SJCRH30 (cell line): ENCODE measurements around the gene HMGB2. TPM values are rescaled to one million over a fixed set of nuclear protein-coding genes. Genes with fewer than 3 reads are reported as not detected.

Experiments used
- DNase-seq, 2 experiments: peaks; one replicate each; pipeline ENCODE4 v3.0.0-alpha.2; 2015 to 2020
- H3K27ac ChIP-seq: fragments of 250-450 bp; sonication (Bioruptor Pico); 2 replicates; pipeline ENCODE4 v1.5.1; 2020; ENCODE audit warnings: mild to moderate bottlenecking, moderate library complexity
- H3K27me3 ChIP-seq: fragments of 250-450 bp; sonication (Bioruptor Pico); 2 replicates; pipeline ENCODE4 v1.5.1; 2020; ENCODE audit warnings: mild to moderate bottlenecking, moderate library complexity
- H3K36me3 ChIP-seq: fragments of 250-450 bp; sonication (Bioruptor Pico); 2 replicates; pipeline ENCODE4 v1.5.1; 2020; ENCODE audit warnings: mild to moderate bottlenecking, moderate library complexity
- H3K4me1 ChIP-seq: fragments of 250-450 bp; sonication (Bioruptor Pico); 2 replicates; pipeline ENCODE4 v1.5.1; 2020; ENCODE audit warnings: mild to moderate bottlenecking, moderate library complexity
- H3K4me3 ChIP-seq: fragments of 250-450 bp; sonication (Bioruptor Pico); 2 replicates; pipeline ENCODE4 v1.5.1; 2020; ENCODE audit warnings: mild to moderate bottlenecking, moderate library complexity
- H3K9me3 ChIP-seq: fragments of 250-450 bp; sonication (Bioruptor Pico); replicated peaks from 2 replicates; pipeline ENCODE4 v1.5.1; 2020; ENCODE audit warnings: mild to moderate bottlenecking, moderate library complexity
- total RNA-seq: library from RNA; depleted of rRNA; stranded (reverse); fragments of >200 nt; shearing (Covaris generic); gene quantifications from 2 replicates; pipeline ENCODE4 v1.2.3, GENCODE V29; 2014

The HMGB2 gene
- total RNA-seq, 1 experiment from 2014 or later: 327 TPM

- H3K4me1 ChIP-seq: no peaks in the 10 kb centered on the region
- peak in 1 of 2 experiments; percentile 7 for DNase-seq
- H3K27me3 ChIP-seq: no peaks in the 10 kb centered on the region
- H3K27ac ChIP-seq: no peak overlapping the region
- no peak overlapping the region for H3K4me3 ChIP-seq
- no peaks in the 10 kb centered on the region for H3K36me3 ChIP-seq
- H3K9me3 ChIP-seq: no peaks in the 10 kb centered on the region
These were observed 26.5 kb upstream of the HMGB2 start for GRCh38 chr4:173360587-173361221.

GRCh38 chr4:173357939-173358338 lies 23.8 kb upstream of the HMGB2 start:
- no peaks in the 10 kb centered on the region for H3K36me3 ChIP-seq
- no peaks in the 10 kb centered on the region for H3K4me1 ChIP-seq
- no peak overlapping the region for H3K4me3 ChIP-seq
- H3K27ac ChIP-seq: no peak overlapping the region
- H3K27me3 ChIP-seq: no peaks in the 10 kb centered on the region
- no peak for DNase-seq
- H3K9me3 ChIP-seq: no peaks in the 10 kb centered on the region

- no peak overlapping the region for H3K4me3 ChIP-seq
- peaks cover 9% of the 10 kb centered on the region for H3K4me1 ChIP-seq
- H3K27me3 ChIP-seq: no peaks in the 10 kb centered on the region
- H3K9me3 ChIP-seq: no peaks in the 10 kb centered on the region
- DNase-seq: no peak
- no peaks in the 10 kb centered on the region for H3K36me3 ChIP-seq
- H3K27ac ChIP-seq: no peak overlapping the region
These were observed 13.3 kb upstream of the HMGB2 start for GRCh38 chr4:173347467-173347866.

GRCh38 chr4:173346074-173346473 lies 11.9 kb upstream of the HMGB2 start:
- peak overlapping the region; percentile 60 for H3K27ac ChIP-seq

GRCh38 chr4:173345648-173346047 lies 11.5 kb upstream of the HMGB2 start:
- no peaks in the 10 kb centered on the region for H3K27me3 ChIP-seq
- no peak overlapping the region for H3K4me3 ChIP-seq
- H3K36me3 ChIP-seq: no peaks in the 10 kb centered on the region
- H3K9me3 ChIP-seq: no peaks in the 10 kb centered on the region
- DNase-seq: no peak
- peaks cover 9% of the 10 kb centered on the region for H3K4me1 ChIP-seq
- 0 out of 2 replicates have a peak overlapping the region, but pooled peaks have one; percentile 12 for H3K27ac ChIP-seq

More at GRCh38 chr4:173346074-173346473, 11.9 kb upstream of the HMGB2 start:
- Histone ChIP-seq H3K4me3 (no peak overlapping the region), H3K9me3 (no peaks in the 10 kb centered on the region), H3K36me3 (no peaks in the 10 kb centered on the region), H3K4me1 (peaks cover 9% of the 10 kb centered on the region), H3K27me3 (no peaks in the 10 kb centered on the region)
- DNase-seq: peak in 1 of 2 experiments; percentile 57

GRCh38 chr4:173343832-173344397 lies 9.8 kb upstream of the HMGB2 start:
- DNase-seq: no peak
- no peaks in the 10 kb centered on the region for H3K9me3 ChIP-seq
- no peak overlapping the region for H3K4me3 ChIP-seq
- no peak overlapping the region for H3K27ac ChIP-seq
- no peaks in the 10 kb centered on the region for H3K36me3 ChIP-seq
- peaks cover 9% of the 10 kb centered on the region for H3K4me1 ChIP-seq
- no peaks in the 10 kb centered on the region for H3K27me3 ChIP-seq

GRCh38 chr4:173337463-173337862 lies 3.3 kb upstream of the HMGB2 start:
- Histone ChIP-seq H3K27ac (no peak overlapping the region), H3K27me3 (no peaks in the 10 kb centered on the region), H3K4me3 (no peak overlapping the region), H3K9me3 (no peaks in the 10 kb centered on the region), H3K4me1 (peaks cover 4% of the 10 kb centered on the region; the same call in 1 of the 2 replicates), H3K36me3 (peaks cover 12% of the 10 kb centered on the region)
- no peak for DNase-seq

GRCh38 chr4:173334891-173335752 lies 964 bp upstream of the HMGB2 start:
- no peaks in the 10 kb centered on the region; the same call in 1 of the 2 replicates for H3K27me3 ChIP-seq
- DNase-seq: peak; percentile 83 to 88
- peaks cover 6% of the 10 kb centered on the region for H3K4me1 ChIP-seq
- peaks cover 34% of the 10 kb centered on the region for H3K36me3 ChIP-seq
- H3K4me3 ChIP-seq: peak overlapping the region; percentile 94
- H3K27ac ChIP-seq: peak overlapping the region; percentile 99
- H3K9me3 ChIP-seq: no peaks in the 10 kb centered on the region

GRCh38 chr4:173333658-173334084 lies 487 bp downstream of the HMGB2 start:
- DNase-seq: peak; percentile 37 to 43
- Histone ChIP-seq H3K9me3 (no peaks in the 10 kb centered on the region), H3K4me3 (peak overlapping the region; percentile 94), H3K27ac (peak overlapping the region; percentile 99), H3K4me1 (peaks cover 6% of the 10 kb centered on the region), H3K27me3 (no peaks in the 10 kb centered on the region; the same call in 1 of the 2 replicates), H3K36me3 (peaks cover 43% of the 10 kb centered on the region)

GRCh38 chr4:173332963-173333657 lies 1.0 kb downstream of the HMGB2 start:
- no peaks in the 10 kb centered on the region for H3K9me3 ChIP-seq

GRCh38 chr4:173332021-173332487 lies 2.1 kb downstream of the HMGB2 start:
- no peak for DNase-seq
- Histone ChIP-seq H3K4me1 (peaks cover 6% of the 10 kb centered on the region), H3K4me3 (peak overlapping the region; percentile 94), H3K9me3 (no peaks in the 10 kb centered on the region), H3K36me3 (peaks cover 50% of the 10 kb centered on the region), H3K27me3 (no peaks in the 10 kb centered on the region; the same call in 1 of the 2 replicates), H3K27ac (0 out of 2 replicates have a peak overlapping the region, but pooled peaks have one; percentile 99)

More at GRCh38 chr4:173332963-173333657, 1.0 kb downstream of the HMGB2 start:
- H3K27me3 ChIP-seq: no peaks in the 10 kb centered on the region; the same call in 1 of the 2 replicates
- H3K27ac ChIP-seq: peak overlapping the region; percentile 99
- H3K4me3 ChIP-seq: peak overlapping the region; percentile 94
- H3K36me3 ChIP-seq: peaks cover 47% of the 10 kb centered on the region
- H3K4me1 ChIP-seq: peaks cover 6% of the 10 kb centered on the region
- DNase-seq: no peak

- Histone ChIP-seq H3K4me1 (peaks cover 2% of the 10 kb centered on the region; the same call in 1 of the 2 replicates), H3K27me3 (no peaks in the 10 kb centered on the region; the same call in 1 of the 2 replicates), H3K9me3 (no peaks in the 10 kb centered on the region), H3K36me3 (peaks cover 50% of the 10 kb centered on the region), H3K27ac (no peak overlapping the region), H3K4me3 (no peak overlapping the region)
- no peak for DNase-seq
These were observed 3.6 kb downstream of the HMGB2 start for GRCh38 chr4:173330590-173330989.

- H3K4me3 ChIP-seq: no peak overlapping the region
- H3K4me1 ChIP-seq: peaks cover 2% of the 10 kb centered on the region; the same call in 1 of the 2 replicates
- DNase-seq: no peak
- H3K9me3 ChIP-seq: no peaks in the 10 kb centered on the region
- no peak overlapping the region for H3K27ac ChIP-seq
- H3K27me3 ChIP-seq: no peaks in the 10 kb centered on the region; the same call in 1 of the 2 replicates
- H3K36me3 ChIP-seq: peaks cover 47% of the 10 kb centered on the region
These were observed 5.8 kb downstream of the HMGB2 start for GRCh38 chr4:173328236-173328901.
